SK-N-SH (cell line): Measurements from ENCODE around the gene PXT1. TPM values are rescaled to one million over a fixed set of nuclear protein-coding genes. Genes with fewer than 3 reads are reported as not detected.

ENCODE experiments used
- CTCF ChIA-PET: fragments of 300-600, 350-600 bp; formaldehyde crosslinking; extraction: SDS; loops from one replicate; lab custom pipeline; 2021; lab: Yijun Ruan, JAX
- POLR2A ChIA-PET: fragments of 350-600 bp; sonication (Branson Sonifier 250); formaldehyde crosslinking; extraction: SDS; loops from one replicate; lab custom pipeline; 2020; ENCODE audit warnings: antibody characterized with exemption, inconsistent platforms; lab: Yijun Ruan, JAX
- DNase-seq: peaks from one replicate; pipeline ENCODE4 v3.0.0; 2012
- H2AFZ ChIP-seq: fragments of 200-600 bp; sonication (generic); 2 replicates; pipeline ENCODE4 v1.8.1; 2016; ENCODE audit warnings: antibody characterized with exemption, mild to moderate bottlenecking, low read depth
- H3F3A ChIP-seq: fragments of 200-600 bp; sonication (generic); replicated peaks from 2 replicates; pipeline ENCODE3; 2016; ENCODE audit warnings: antibody characterized with exemption, mild to moderate bottlenecking; ENCODE audit not compliant: insufficient read depth
- H3K27ac ChIP-seq, 2 experiments: fragments of 200-500 bp in 1 of 2; fragments of 200-600 bp in 1 of 2; sonication (Bioruptor generic) in 1 of 2; sonication (generic), shearing (Covaris generic) in 1 of 2; 2 replicates each; pipeline versions ENCODE4 v1.5.1 to v1.6.1; 2014 to 2016; ENCODE audit warnings: low read depth in 2 of 2, inconsistent platforms in 1 of 2, low read length in 1 of 2, mild to moderate bottlenecking in 1 of 2, mixed read lengths in 1 of 2
- H3K27me3 ChIP-seq: fragments of 200-600 bp; sonication (generic), shearing (Covaris generic); 2 replicates; pipeline ENCODE4 v1.6.1; 2016; ENCODE audit warnings: mixed run types; ENCODE audit not compliant: insufficient read depth
- H3K36me3 ChIP-seq, 2 experiments: fragments of 200-500 bp in 1 of 2; fragments of 200-600 bp in 1 of 2; sonication (Bioruptor generic) in 1 of 2; sonication (generic) in 1 of 2; replicated peaks in 1 of 2; 2 replicates each; pipeline versions ENCODE3 to v1.5.1; 2014 to 2016; ENCODE audit warnings: low read length in 1 of 2, mild to moderate bottlenecking in 1 of 2; ENCODE audit not compliant: insufficient read depth in 2 of 2, control insufficient read depth in 1 of 2
- H3K4me1 ChIP-seq, 2 experiments: fragments of 200-500 bp in 1 of 2; fragments of 200-600 bp in 1 of 2; sonication (Bioruptor generic) in 1 of 2; sonication (generic), shearing (Covaris generic) in 1 of 2; 2 replicates each; pipeline versions ENCODE4 v1.5.1 to v1.6.1; 2014 to 2016; ENCODE audit warnings: low read depth in 1 of 2, low read length in 1 of 2, mixed run types in 1 of 2; ENCODE audit not compliant: insufficient read depth in 2 of 2, control insufficient read depth in 1 of 2
- H3K4me2 ChIP-seq: fragments of 200-600 bp; sonication (generic), shearing (Covaris generic); 2 replicates; pipeline ENCODE4 v1.6.1; 2017; ENCODE audit warnings: mixed run types
- H3K4me3 ChIP-seq, 2 experiments: fragments of 200-500 bp in 1 of 2; fragments of 200-600 bp in 1 of 2; sonication (Bioruptor generic) in 1 of 2; sonication (generic), shearing (Covaris generic) in 1 of 2; 2 replicates each; pipeline versions ENCODE4 v1.5.1 to v1.8.1; 2014 to 2016; ENCODE audit warnings: low read depth in 2 of 2, inconsistent platforms in 1 of 2, low read length in 1 of 2, mild to moderate bottlenecking in 1 of 2, mixed read lengths in 1 of 2, moderate library complexity in 1 of 2
- H3K79me2 ChIP-seq: fragments of 200-600 bp; sonication (generic); 2 replicates; pipeline ENCODE4 v1.8.1; 2017; ENCODE audit warnings: mild to moderate bottlenecking; ENCODE audit not compliant: insufficient read depth
- H3K9ac ChIP-seq: fragments of 200-600 bp; sonication (generic); 2 replicates; pipeline ENCODE4 v1.6.1; 2017; ENCODE audit warnings: mixed run types
- H3K9me2 ChIP-seq: fragments of 200-600 bp; sonication (generic); 2 replicates; pipeline ENCODE4 v1.6.1; 2017; ENCODE audit warnings: mixed run types
- H3K9me3 ChIP-seq: fragments of 200-600 bp; sonication (generic); 2 replicates; pipeline ENCODE4 v1.6.1; 2017; ENCODE audit warnings: mixed run types, mild to moderate bottlenecking, moderate library complexity
- H4K20me1 ChIP-seq: fragments of 200-600 bp; sonication (generic); 2 replicates; pipeline ENCODE4 v1.6.1; 2017; ENCODE audit warnings: mild to moderate bottlenecking, mixed run types; ENCODE audit not compliant: insufficient read depth
- CHD2 ChIP-seq: fragments of 150-350 bp; IDR thresholded peaks from 2 replicates; pipeline ENCODE4 v1.6.1; 2018; ENCODE audit warnings: low read length; ENCODE audit not compliant: partially characterized antibody
- CTCF ChIP-seq: fragments of 200-600 bp; sonication (generic); IDR thresholded peaks from 2 replicates; pipeline ENCODE4 v1.6.1; 2017; ENCODE audit warnings: antibody characterized with exemption, mild to moderate bottlenecking, moderate library complexity
- ELF1 ChIP-seq: IDR thresholded peaks from 2 replicates; pipeline ENCODE4 v1.4.0; 2012
- EP300 ChIP-seq, 2 experiments: IDR thresholded peaks; 2 replicates each; pipeline versions ENCODE4 v1.4.0 to v1.6.1; 2012; ENCODE audit warnings: borderline replicate concordance in 1 of 2, low read depth in 1 of 2, low read length in 1 of 2
- FOXJ3 ChIP-seq: sonication (generic); formaldehyde crosslinking; IDR thresholded peaks from 2 replicates; pipeline ENCODE4 v1.5.1; 2020; ENCODE audit warnings: mild to moderate bottlenecking, missing genetic modification reagents
- FOXM1 ChIP-seq: IDR thresholded peaks from 2 replicates; pipeline ENCODE4 v1.4.0; 2012; ENCODE audit warnings: low read depth, mild to moderate bottlenecking
- GABPA ChIP-seq: IDR thresholded peaks from 2 replicates; pipeline ENCODE4 v1.4.0; 2012; ENCODE audit warnings: low read depth, mild to moderate bottlenecking
- GATA2 ChIP-seq: sonication (generic); formaldehyde crosslinking; IDR thresholded peaks from 2 replicates; pipeline ENCODE4 v1.5.0; 2020; ENCODE audit warnings: mild to moderate bottlenecking, missing genetic modification reagents
- JUND ChIP-seq: IDR thresholded peaks from 2 replicates; pipeline ENCODE4 v1.4.0; 2012
- NFIC ChIP-seq: IDR thresholded peaks from 2 replicates; pipeline ENCODE4 v1.4.0; 2012; ENCODE audit warnings: borderline replicate concordance
- PBX3 ChIP-seq: IDR thresholded peaks from 2 replicates; pipeline ENCODE4; 2012
- POLR2AphosphoS5 ChIP-seq: IDR thresholded peaks from 2 replicates; pipeline ENCODE4 v1.6.1; 2012; ENCODE audit warnings: low read depth, low read length
- RCOR1 ChIP-seq: fragments of 150-350 bp; IDR thresholded peaks from 2 replicates; pipeline ENCODE4 v1.6.1; 2017; ENCODE audit warnings: antibody characterized with exemption, low read length
- REST ChIP-seq: IDR thresholded peaks from 2 replicates; pipeline ENCODE4 v1.6.1; 2012; ENCODE audit warnings: mild to moderate bottlenecking, low read depth, low read length, moderate library complexity
- SMC3 ChIP-seq: IDR thresholded peaks from 2 replicates; pipeline ENCODE4 v1.6.1; 2012; ENCODE audit warnings: low read depth, low read length, improper control_type of control experiment
- TEAD4 ChIP-seq: IDR thresholded peaks from 2 replicates; pipeline ENCODE4 v1.4.0; 2012; ENCODE audit warnings: mild to moderate bottlenecking, borderline replicate concordance; ENCODE audit not compliant: insufficient read depth
- USF2 ChIP-seq: fragments of 150-350 bp; IDR thresholded peaks from 2 replicates; pipeline ENCODE4 v1.6.1; 2017; ENCODE audit warnings: antibody characterized with exemption, low read length, low read depth, borderline replicate concordance
- YY1 ChIP-seq: IDR thresholded peaks from 2 replicates; pipeline ENCODE4 v1.4.0; 2012; ENCODE audit warnings: low read depth, mild to moderate bottlenecking
- WGBS: methylation state at CpG from one replicate; pipeline ENCODE4 v1.1.6; 2017; ENCODE audit warnings: low lambda C conversion rate; 5-methylcytosine and 5-hydroxymethylcytosine counted together
- polyA plus RNA-seq, 3 experiments: library from polyadenylated mRNA; depleted of rRNA; stranded (reverse); fragments of >200 nt; gene quantifications; 2 replicates each; pipeline ENCODE4 v1.2.3, GENCODE V29; 2012

PXT1 gene
- polyA plus RNA-seq, 1 of the 3 experiments (the other 2 are of a cell fraction): not detected

GRCh38 chr6:36370638-36371037 lies 72.0 kb downstream of the PXT1 start:
- no peak overlapping the region for H3K9ac ChIP-seq
- no peaks in the 10 kb centered on the region for H3K79me2 ChIP-seq
- no peak for TF ChIP-seq RCOR1
- TF ChIP-seq CHD2: no peak
- TF ChIP-seq FOXJ3 (CRISPR knock-in tag): no peak
- no peak for TF ChIP-seq ELF1
- no peak for TF ChIP-seq GABPA
- TF ChIP-seq FOXM1: no peak
- no peak for TF ChIP-seq REST
- no peak for TF ChIP-seq JUND
- TF ChIP-seq EP300 (IDR thresholded peaks at IDR 0.05; ENCODE audit: borderline replicate concordance in 1 of 2, low read depth in 1 of 2, low read length in 1 of 2): no peak
- no peak for TF ChIP-seq YY1
- TF ChIP-seq NFIC: no peak
- TF ChIP-seq USF2: no peak
- no peak for TF ChIP-seq SMC3
- no peak for TF ChIP-seq TEAD4
- TF ChIP-seq CTCF: no peak
- no peak for TF ChIP-seq PBX3
- TF ChIP-seq POLR2AphosphoS5: no peak
- no peak for TF ChIP-seq GATA2 (CRISPR knock-in tag)
- H3K4me3 ChIP-seq: no peak overlapping the region
- no peak for DNase-seq
- ChIA-PET CTCF (interaction anchor here (1.8 to 2.4 kb wide), 2 partner anchors 10 to 29 kb away, joined by 5 to 8 read pairs; no protein-coding TSS in a partner anchor), POLR2A (no interaction called here)
- H2AFZ ChIP-seq: no peak overlapping the region
- H3K27ac ChIP-seq: no peak overlapping the region
- WGBS: 79% methylated on average over 2 of the region's 2 CpGs
- no peaks in the 10 kb centered on the region for H4K20me1 ChIP-seq
- no peaks in the 10 kb centered on the region for H3K36me3 ChIP-seq
- no peak overlapping the region for H3K4me2 ChIP-seq
- H3F3A ChIP-seq: no peaks in the 10 kb centered on the region
- peaks cover 0 to 5% of the 10 kb centered on the region in 2 experiments; a peak in 1 of 4 replicates for H3K4me1 ChIP-seq
- no peaks in the 10 kb centered on the region for H3K27me3 ChIP-seq
- H3K9me2 ChIP-seq: no peaks in the 10 kb centered on the region
- H3K9me3 ChIP-seq: no peaks in the 10 kb centered on the region
